Panc1 (cell line): ENCODE data around the gene CDH12. TPM values are rescaled to one million over a fixed set of nuclear protein-coding genes. Genes with fewer than 3 reads are reported as not detected.

Source experiments
- ATAC-seq: fragments of 200-7000 bp; cut with Tn5 transposase; 2 replicates; pipeline ENCODE4 v1.9.1; 2020; ENCODE audit warnings: mild to moderate bottlenecking, moderate library complexity
- BruUV-seq: library from RNA; stranded (reverse); fragments of 400-500 nt; replicated peaks from 2 replicates; lab custom pipeline; 2021; lab: Mats Ljungman, UMichigan
- CTCF ChIA-PET: fragments of 300-600 bp; sonication (Branson Sonifier 250); formaldehyde crosslinking; loops from one replicate; lab custom pipeline; 2022; ENCODE audit warnings: antibody characterized with exemption; lab: Charles Lee
- POLR2A ChIA-PET: fragments of 300-600 bp; sonication (Branson Sonifier 250); formaldehyde crosslinking; loops from one replicate; lab custom pipeline; 2022; ENCODE audit warnings: antibody characterized with exemption; lab: Charles Lee
- DNase-seq: peaks from one replicate; pipeline ENCODE4 v3.0.0-alpha.2; 2010; ENCODE audit warnings: low read depth, low spot score
- H3K27ac ChIP-seq: 2 replicates; pipeline ENCODE4 v1.5.1; 2011; ENCODE audit warnings: mild to moderate bottlenecking, low read length, inconsistent platforms
- H3K27me3 ChIP-seq: fragments of 200-500 bp; sonication (Bioruptor generic); 2 replicates; pipeline ENCODE4 v1.6.0; 2014; ENCODE audit warnings: low read length, inconsistent platforms; ENCODE audit not compliant: control insufficient read depth, insufficient read depth
- H3K36me3 ChIP-seq: fragments of 200-500 bp; sonication (Bioruptor generic); 2 replicates; pipeline ENCODE4 v1.5.1; 2014; ENCODE audit warnings: inconsistent platforms, mild to moderate bottlenecking, low read length, moderate library complexity; ENCODE audit not compliant: control insufficient read depth, insufficient read depth
- H3K4me1 ChIP-seq: 2 replicates; pipeline ENCODE4 v1.5.1; 2011; ENCODE audit warnings: inconsistent platforms, mild to moderate bottlenecking, low read length, moderate library complexity; ENCODE audit not compliant: control insufficient read depth, insufficient read depth
- H3K4me3 ChIP-seq, 2 experiments: 2 replicates each; pipeline ENCODE4 v1.5.1; 2011 to 2012; ENCODE audit warnings: low read depth in 2 of 2, low read length in 2 of 2, mild to moderate bottlenecking in 2 of 2, inconsistent platforms in 1 of 2, moderate library complexity in 1 of 2
- H3K9me3 ChIP-seq: fragments of 200-500 bp; sonication (Bioruptor generic); 2 replicates; pipeline ENCODE4 v1.5.1; 2014; ENCODE audit warnings: low read depth, mild to moderate bottlenecking, inconsistent platforms, low read length, moderate library complexity; ENCODE audit not compliant: control insufficient read depth, insufficient read depth
- CTCF ChIP-seq: fragments of 450-650 bp; IDR thresholded peaks from 2 replicates; pipeline ENCODE4 v1.5.1; 2017; ENCODE audit warnings: mild to moderate bottlenecking
- POLR2AphosphoS5 ChIP-seq: IDR thresholded peaks from 2 replicates; pipeline ENCODE4 v1.6.1; 2012; ENCODE audit warnings: mild to moderate bottlenecking, low read depth, low read length, moderate library complexity
- SIN3A ChIP-seq: IDR thresholded peaks from 2 replicates; pipeline ENCODE4 v1.6.1; 2012; ENCODE audit warnings: low read depth, mild to moderate bottlenecking, low read length, moderate library complexity, borderline replicate concordance; ENCODE audit not compliant: insufficient read depth
- TCF7L2 ChIP-seq: IDR thresholded peaks from 2 replicates; pipeline ENCODE4 v1.6.1; 2011; ENCODE audit warnings: mild to moderate bottlenecking, low read depth, low read length, inconsistent platforms
- in situ Hi-C: cut with HindIII; loops from 2 replicates; pipeline ENCODE4 v1.10.0; 2016; ENCODE audit warnings: low sequenced_read_pairs, low pct_unique_long_range_greater_than_20kb
- intact Hi-C: fragments of 100-400 bp; cut with micrococcal nuclease; formaldehyde crosslinking; loops from one replicate; pipeline ENCODE4 v1.10.0; 2022; ENCODE audit not compliant: unreplicated experiment
- total RNA-seq: library from RNA; stranded (reverse); gene quantifications from one replicate; pipeline ENCODE4 v1.2.1, GENCODE V29; 2021; ENCODE audit not compliant: unreplicated experiment
- TF ChIP-seq, protein P1 (sequence below), 2 experiments: IDR thresholded peaks; 2 replicates each; pipeline ENCODE4 v1.6.1; 2011 to 2012; ENCODE audit warnings: low read depth in 2 of 2, control low read depth in 1 of 2, low read length in 1 of 2, mild to moderate bottlenecking in 1 of 2, moderate library complexity in 1 of 2; ENCODE audit not compliant: insufficient read depth in 1 of 2

Gene CDH12
- total RNA-seq, 1 experiment from 2014 or later = not detected

GRCh38 chr5:22591461-22591860 lies 261.7 kb downstream of the CDH12 start:
- Histone ChIP-seq H3K27me3 (no peaks in the 10 kb centered on the region), H3K36me3 (no peaks in the 10 kb centered on the region)
- no peak for ATAC-seq

GRCh38 chr5:22590677-22591268 lies 262.4 kb downstream of the CDH12 start:
- Histone ChIP-seq H3K36me3 (no peaks in the 10 kb centered on the region), H3K9me3 (no peaks in the 10 kb centered on the region), H3K4me1 (no peaks in the 10 kb centered on the region), H3K4me3 (no peak overlapping the region), H3K27ac (no peak overlapping the region), H3K27me3 (no peaks in the 10 kb centered on the region)
- BruUV-seq = no TSS peak
- intact Hi-C loops (no loop called here), in situ Hi-C loops (no loop called here)
- ChIA-PET CTCF (no interaction called here), POLR2A (no interaction called here)
- no peak for ATAC-seq
- TF ChIP-seq TCF7L2 (no peak), POLR2AphosphoS5 (no peak), SIN3A (no peak), CTCF (no peak)
- TF ChIP-seq, protein P1, sequence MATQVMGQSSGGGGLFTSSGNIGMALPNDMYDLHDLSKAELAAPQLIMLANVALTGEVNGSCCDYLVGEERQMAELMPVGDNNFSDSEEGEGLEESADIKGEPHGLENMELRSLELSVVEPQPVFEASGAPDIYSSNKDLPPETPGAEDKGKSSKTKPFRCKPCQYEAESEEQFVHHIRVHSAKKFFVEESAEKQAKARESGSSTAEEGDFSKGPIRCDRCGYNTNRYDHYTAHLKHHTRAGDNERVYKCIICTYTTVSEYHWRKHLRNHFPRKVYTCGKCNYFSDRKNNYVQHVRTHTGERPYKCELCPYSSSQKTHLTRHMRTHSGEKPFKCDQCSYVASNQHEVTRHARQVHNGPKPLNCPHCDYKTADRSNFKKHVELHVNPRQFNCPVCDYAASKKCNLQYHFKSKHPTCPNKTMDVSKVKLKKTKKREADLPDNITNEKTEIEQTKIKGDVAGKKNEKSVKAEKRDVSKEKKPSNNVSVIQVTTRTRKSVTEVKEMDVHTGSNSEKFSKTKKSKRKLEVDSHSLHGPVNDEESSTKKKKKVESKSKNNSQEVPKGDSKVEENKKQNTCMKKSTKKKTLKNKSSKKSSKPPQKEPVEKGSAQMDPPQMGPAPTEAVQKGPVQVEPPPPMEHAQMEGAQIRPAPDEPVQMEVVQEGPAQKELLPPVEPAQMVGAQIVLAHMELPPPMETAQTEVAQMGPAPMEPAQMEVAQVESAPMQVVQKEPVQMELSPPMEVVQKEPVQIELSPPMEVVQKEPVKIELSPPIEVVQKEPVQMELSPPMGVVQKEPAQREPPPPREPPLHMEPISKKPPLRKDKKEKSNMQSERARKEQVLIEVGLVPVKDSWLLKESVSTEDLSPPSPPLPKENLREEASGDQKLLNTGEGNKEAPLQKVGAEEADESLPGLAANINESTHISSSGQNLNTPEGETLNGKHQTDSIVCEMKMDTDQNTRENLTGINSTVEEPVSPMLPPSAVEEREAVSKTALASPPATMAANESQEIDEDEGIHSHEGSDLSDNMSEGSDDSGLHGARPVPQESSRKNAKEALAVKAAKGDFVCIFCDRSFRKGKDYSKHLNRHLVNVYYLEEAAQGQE (IDR thresholded peaks at IDR 0.05; ENCODE audit: insufficient read depth in 1 of 2, low read depth in 2 of 2, low read length in 1 of 2) = no peak
- no peak for DNase-seq

More at GRCh38 chr5:22591461-22591860, 261.7 kb downstream of the CDH12 start:
- ChIA-PET POLR2A (no interaction called here), CTCF (no interaction called here)
- in situ Hi-C loops = no loop called here
- TF ChIP-seq POLR2AphosphoS5 = no peak
- no peak for TF ChIP-seq SIN3A
- TF ChIP-seq, protein P1 (IDR thresholded peaks at IDR 0.05; ENCODE audit: insufficient read depth in 1 of 2, low read depth in 2 of 2, low read length in 1 of 2) = no peak
- TF ChIP-seq CTCF = no peak
- TF ChIP-seq TCF7L2 = no peak
- BruUV-seq = no TSS peak
- Histone ChIP-seq H3K9me3 (no peaks in the 10 kb centered on the region), H3K4me3 (no peak overlapping the region), H3K4me1 (no peaks in the 10 kb centered on the region), H3K27ac (no peak overlapping the region)
- no peak for DNase-seq
- intact Hi-C loops = no loop called here
